T-helper 22 cell (primary cell): ENCODE data around the gene NUMB.

ENCODE experiments used
- DNase-seq: peaks from one replicate; pipeline ENCODE4 v3.0.0-alpha.2; 2020; ENCODE audit warnings: low read depth

Gene NUMB

GRCh38 chr14:73261075-73261474 is 197.3 kb downstream of the NUMB start:
- DNase-seq, result no peak

GRCh38 chr14:73260574-73260973 is 197.8 kb downstream of the NUMB start:
- DNase-seq, result no peak

GRCh38 chr14:73259837-73260236 is 198.5 kb downstream of the NUMB start:
- DNase-seq, result no peak

- no peak for DNase-seq
Measured at GRCh38 chr14:73258845-73259611, 199.3 kb downstream of the NUMB start.

- no peak for DNase-seq
Measured at GRCh38 chr14:73258076-73258475, 200.3 kb downstream of the NUMB start.

GRCh38 chr14:73255693-73256225 is 202.6 kb downstream of the NUMB start:
- DNase-seq, result no peak

GRCh38 chr14:73255005-73255400 is 203.3 kb downstream of the NUMB start:
- DNase-seq, result no peak

GRCh38 chr14:73254247-73255004 is 203.9 kb downstream of the NUMB start:
- DNase-seq, result no peak

GRCh38 chr14:73253721-73254120 is 204.6 kb downstream of the NUMB start:
- DNase-seq, result no peak

GRCh38 chr14:73253323-73253610 is 205.1 kb downstream of the NUMB start:
- DNase-seq, result no peak

- no peak for DNase-seq
Measured at GRCh38 chr14:73252491-73253322, 205.6 kb downstream of the NUMB start.

GRCh38 chr14:73251516-73252215 is 206.7 kb downstream of the NUMB start:
- DNase-seq, result no peak

- DNase-seq, result no peak
Measured at GRCh38 chr14:73250781-73251500, 207.4 kb downstream of the NUMB start.

- no peak for DNase-seq
Measured at GRCh38 chr14:73250317-73250713, 208.0 kb downstream of the NUMB start.

GRCh38 chr14:73249564-73250316 is 208.6 kb downstream of the NUMB start:
- DNase-seq, result no peak

- no peak for DNase-seq
Measured at GRCh38 chr14:73249108-73249507, 209.2 kb downstream of the NUMB start.

- no peak for DNase-seq
Measured at GRCh38 chr14:73248108-73248868, 210.1 kb downstream of the NUMB start.

GRCh38 chr14:73246387-73247150 is 211.8 kb downstream of the NUMB start:
- no peak for DNase-seq
